ENCODE results near the gene HNRNPA2B1. TPM values are rescaled to one million over a fixed set of nuclear protein-coding genes. Genes with fewer than 3 reads are reported as not detected.
"Not testable (repeated sequence)": the region's sequence is repeated elsewhere in the genome, so short reads cannot be mapped to it uniquely, and the experiment has no call there.

HNRNPA2B1 gene
- total RNA-seq, 1 donor from 2014 or later = 287 TPM

DNA sequence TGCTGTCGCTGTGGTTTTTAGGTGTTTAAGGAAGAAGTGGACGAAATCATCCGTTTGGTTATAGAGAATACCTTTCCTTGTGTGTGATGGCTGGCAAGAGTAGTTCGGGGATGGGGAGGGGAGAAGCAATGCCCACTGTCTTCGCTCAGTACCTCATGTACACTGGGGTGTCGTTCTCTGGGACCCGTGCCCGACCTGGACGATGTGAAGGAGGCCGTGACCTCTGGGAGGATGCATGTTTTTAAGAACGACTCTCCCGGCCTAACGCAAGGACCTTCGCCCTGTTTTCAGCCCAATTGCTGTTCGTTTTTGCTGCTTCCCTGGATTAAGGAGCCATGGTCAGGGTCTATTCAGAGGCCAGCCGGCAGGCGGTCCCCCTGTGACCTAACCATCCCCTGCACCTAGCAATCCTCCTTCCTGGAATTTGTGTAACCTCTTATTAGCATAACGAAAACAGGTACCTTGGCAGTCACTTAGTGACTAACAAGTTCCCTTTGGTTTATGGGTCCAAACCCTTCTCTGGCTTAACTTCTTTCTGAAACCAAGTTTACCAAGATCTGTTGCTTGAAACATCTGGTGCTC lies 47.2 kb downstream of the HNRNPA2B1 start:
- TF ChIP-seq, protein P1, sequence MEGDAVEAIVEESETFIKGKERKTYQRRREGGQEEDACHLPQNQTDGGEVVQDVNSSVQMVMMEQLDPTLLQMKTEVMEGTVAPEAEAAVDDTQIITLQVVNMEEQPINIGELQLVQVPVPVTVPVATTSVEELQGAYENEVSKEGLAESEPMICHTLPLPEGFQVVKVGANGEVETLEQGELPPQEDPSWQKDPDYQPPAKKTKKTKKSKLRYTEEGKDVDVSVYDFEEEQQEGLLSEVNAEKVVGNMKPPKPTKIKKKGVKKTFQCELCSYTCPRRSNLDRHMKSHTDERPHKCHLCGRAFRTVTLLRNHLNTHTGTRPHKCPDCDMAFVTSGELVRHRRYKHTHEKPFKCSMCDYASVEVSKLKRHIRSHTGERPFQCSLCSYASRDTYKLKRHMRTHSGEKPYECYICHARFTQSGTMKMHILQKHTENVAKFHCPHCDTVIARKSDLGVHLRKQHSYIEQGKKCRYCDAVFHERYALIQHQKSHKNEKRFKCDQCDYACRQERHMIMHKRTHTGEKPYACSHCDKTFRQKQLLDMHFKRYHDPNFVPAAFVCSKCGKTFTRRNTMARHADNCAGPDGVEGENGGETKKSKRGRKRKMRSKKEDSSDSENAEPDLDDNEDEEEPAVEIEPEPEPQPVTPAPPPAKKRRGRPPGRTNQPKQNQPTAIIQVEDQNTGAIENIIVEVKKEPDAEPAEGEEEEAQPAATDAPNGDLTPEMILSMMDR (conservative IDR thresholded peaks at IDR 0.05; ENCODE audit: low read depth, low read length) = no peak
- H3K4me3 ChIP-seq (ENCODE audit: low read depth, low read length) = peak overlapping the region; percentile 63
- DNase-seq (ENCODE audit: low read depth) = no peak

GRCh38 chr7:26152782-26153240 lies 47.7 kb downstream of the HNRNPA2B1 start:
- not testable (repeated sequence) for DNase-seq (ENCODE audit: low read depth)
- H3K4me3 ChIP-seq (ENCODE audit: low read depth, low read length) = peak overlapping the region; percentile 63

GRCh38 chr7:26151953-26152781 lies 48.4 kb downstream of the HNRNPA2B1 start, which contains the start of gene NFE2L3:
TSS of gene NFE2L3 (plus strand) at chr7:26152198. CDS start at chr7:26152499, 301 bp downstream.
- peak within 1 kb of the TSS; percentile 63 for H3K4me3 ChIP-seq (ENCODE audit: low read depth, low read length)
- no peak for DNase-seq (ENCODE audit: low read depth)
- TF ChIP-seq, protein P1 (conservative IDR thresholded peaks at IDR 0.05; ENCODE audit: low read depth, low read length) = peak; percentile 2

DNA sequence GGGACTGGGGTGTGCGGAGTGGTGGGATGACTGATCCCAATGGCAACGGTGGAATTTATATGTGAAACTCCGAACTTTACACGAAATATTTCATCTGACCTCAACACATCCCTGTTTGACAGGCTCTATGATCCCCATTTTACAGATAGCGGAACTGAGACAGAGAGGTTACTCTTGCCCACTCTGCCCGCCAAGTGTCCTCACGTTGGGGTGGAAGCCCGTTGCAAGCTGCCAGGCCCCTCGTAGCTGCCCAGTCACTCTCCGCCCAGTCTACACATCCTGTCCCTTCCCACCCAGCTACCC lies 48.9 kb downstream of the HNRNPA2B1 start:
- no peak for DNase-seq (ENCODE audit: low read depth)
- peak overlapping the region; percentile 63 for H3K4me3 ChIP-seq (ENCODE audit: low read depth, low read length)
- TF ChIP-seq, protein P1 (conservative IDR thresholded peaks at IDR 0.05; ENCODE audit: low read depth, low read length) = no peak

DNA sequence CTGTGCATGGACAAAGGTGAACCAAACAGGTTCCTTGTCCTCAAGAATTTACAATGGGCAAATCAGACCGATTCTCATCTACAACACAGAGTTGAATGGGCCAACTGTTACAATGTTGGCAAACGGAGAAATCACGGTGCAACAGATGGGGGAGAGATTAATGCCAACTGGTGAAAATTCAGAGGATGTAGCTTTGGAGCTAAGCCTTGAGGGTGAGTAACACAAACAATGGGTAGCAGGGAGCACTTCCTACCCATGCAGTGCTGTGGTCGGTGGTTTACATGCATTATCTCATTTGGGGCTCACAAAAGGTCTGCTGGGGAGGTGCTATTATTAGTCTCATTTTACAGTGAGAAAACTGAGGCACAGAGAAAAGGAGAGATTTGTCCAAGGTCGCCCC lies 49.5 kb downstream of the HNRNPA2B1 start:
- DNase-seq (ENCODE audit: low read depth) = no peak
- TF ChIP-seq, protein P1 (conservative IDR thresholded peaks at IDR 0.05; ENCODE audit: low read depth, low read length) = no peak
- no peak overlapping the region for H3K4me3 ChIP-seq (ENCODE audit: low read depth, low read length)

DNA sequence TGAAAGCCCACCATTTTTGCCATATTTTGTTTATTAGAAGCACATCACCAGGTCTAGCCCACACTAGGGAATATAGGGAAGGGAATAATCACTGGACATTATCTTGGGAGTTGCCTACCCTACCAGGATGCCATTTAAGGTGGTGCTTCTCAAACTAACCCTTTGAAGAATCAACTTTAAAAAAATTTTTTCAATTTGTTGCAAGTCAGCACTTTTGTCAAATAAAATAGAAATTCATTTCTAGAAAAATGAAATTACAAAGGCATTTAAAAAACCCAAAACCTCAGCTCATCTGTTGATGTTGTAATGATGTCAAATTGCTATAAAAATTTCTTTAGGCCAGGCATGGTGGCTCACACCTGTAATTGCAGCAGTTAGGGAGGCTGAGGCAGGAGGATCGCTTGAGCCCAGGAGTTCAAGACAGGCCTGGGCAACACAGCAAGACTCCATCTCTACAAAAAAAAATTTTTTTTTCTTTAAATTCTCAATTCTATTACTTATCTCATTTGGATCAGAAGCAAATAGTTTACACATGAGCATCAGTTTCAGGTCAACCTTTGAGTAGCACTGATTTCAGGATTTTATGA lies 51.1 kb downstream of the HNRNPA2B1 start:
- H3K4me3 ChIP-seq (ENCODE audit: low read depth, low read length) = no peak overlapping the region
- no peak for DNase-seq (ENCODE audit: low read depth)
- TF ChIP-seq, protein P1 (conservative IDR thresholded peaks at IDR 0.05; ENCODE audit: low read depth, low read length) = no peak

GRCh38 chr7:26148307-26148700 lies 52.2 kb downstream of the HNRNPA2B1 start:
- H3K4me3 ChIP-seq (ENCODE audit: low read depth, low read length); DNase-seq (ENCODE audit: low read depth): not testable (repeated sequence)

GRCh38 chr7:26147646-26148306 lies 52.8 kb downstream of the HNRNPA2B1 start:
- DNase-seq (ENCODE audit: low read depth); H3K4me3 ChIP-seq (ENCODE audit: low read depth, low read length): not testable (repeated sequence)

Measured in epithelial cell of proximal tubule (primary cell).